Fibroblast of villous mesenchyme (primary cell): ENCODE results near the gene ZCCHC12. TPM values are rescaled to one million over a fixed set of nuclear protein-coding genes. Genes with fewer than 3 reads are reported as not detected.
A peak's percentile ranks its signal among the peaks of the same experiment; 100 is the strongest.
"Not testable (repeated sequence)": the region's sequence is repeated elsewhere in the genome, so short reads cannot be mapped to it uniquely, and the experiment has no call there.

Experiments
- DNase-seq: peaks from one replicate; pipeline ENCODE4 v3.0.0-alpha.2; 2010; ENCODE audit warnings: low read depth
- H3K4me3 ChIP-seq: 2 replicates; pipeline ENCODE4 v1.5.1; 2011; ENCODE audit warnings: low read depth, mild to moderate bottlenecking, low read length
- CTCF ChIP-seq: IDR thresholded peaks from 2 replicates; pipeline ENCODE4 v1.5.1; 2012; ENCODE audit warnings: low read depth, mild to moderate bottlenecking, low read length; ENCODE audit not compliant: insufficient read depth
- total RNA-seq: library from RNA; depleted of rRNA; stranded (reverse); fragments of >200 nt; gene quantifications from 2 replicates; pipeline ENCODE4 v1.2.3, GENCODE V29; 2012

The ZCCHC12 gene
- total RNA-seq, 1 donor, result under 0.01 TPM

- peak; percentile 64 for TF ChIP-seq CTCF
- H3K4me3 ChIP-seq, result no peak overlapping the region
- peak; percentile 48 for DNase-seq
Observed at GRCh38 chrX:118807151-118808017, 16.2 kb upstream of the ZCCHC12 start.

- not testable (repeated sequence) for H3K4me3 ChIP-seq, DNase-seq
Observed at GRCh38 chrX:118817257-118817656, 6.4 kb upstream of the ZCCHC12 start.

- no peak overlapping the region for H3K4me3 ChIP-seq
- DNase-seq, result no peak
- TF ChIP-seq CTCF, result no peak
Observed at GRCh38 chrX:118824173-118824730, 628 bp downstream of the ZCCHC12 start.

GRCh38 chrX:118825227-118825626 lies 1.6 kb downstream of the ZCCHC12 start:
- no peak for DNase-seq
- TF ChIP-seq CTCF, result no peak

DNA sequence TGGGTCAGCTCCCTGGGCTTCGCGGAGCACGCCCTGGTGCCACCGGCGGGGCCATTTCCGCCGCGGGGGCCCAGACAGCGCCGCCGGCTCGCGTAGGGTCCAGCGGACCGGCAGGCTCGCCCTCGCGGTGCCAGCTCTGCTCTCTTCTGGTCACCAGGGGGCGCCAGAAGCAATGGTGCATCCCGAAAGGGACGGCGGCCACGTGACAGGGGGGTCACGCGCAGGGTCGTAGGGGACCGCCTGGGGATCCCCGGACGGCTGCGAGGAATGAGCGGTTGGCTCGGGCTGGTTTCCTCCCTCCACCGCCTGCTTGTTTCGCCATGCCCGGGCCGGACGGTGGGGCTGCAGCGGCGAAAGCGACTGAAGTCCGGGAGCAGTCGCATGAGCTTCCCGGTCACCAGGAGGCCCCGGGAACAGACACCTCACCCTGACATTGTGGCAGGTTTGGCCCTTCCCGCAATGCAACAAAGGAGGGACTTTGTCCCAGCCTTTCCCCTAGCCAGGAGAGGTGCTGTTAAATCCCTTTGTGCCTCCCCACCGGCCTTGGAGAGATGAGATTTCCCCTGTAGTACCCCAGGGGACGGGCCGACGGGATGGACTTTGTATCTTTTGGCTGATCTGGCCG lies 15.8 kb downstream of the ZCCHC12 start:
- H3K4me3 ChIP-seq, result peak overlapping the region; percentile 53
- TF ChIP-seq CTCF, result peak; percentile 53
- peak; percentile 32 for DNase-seq

More at GRCh38 chrX:118825227-118825626, 1.6 kb downstream of the ZCCHC12 start:
- H3K4me3 ChIP-seq, result no peak overlapping the region

- TF ChIP-seq CTCF, result peak; percentile 65
- no peak overlapping the region for H3K4me3 ChIP-seq
- peak; percentile 51 for DNase-seq
Observed at GRCh38 chrX:118847676-118848075, 24.1 kb downstream of the ZCCHC12 start.

DNA sequence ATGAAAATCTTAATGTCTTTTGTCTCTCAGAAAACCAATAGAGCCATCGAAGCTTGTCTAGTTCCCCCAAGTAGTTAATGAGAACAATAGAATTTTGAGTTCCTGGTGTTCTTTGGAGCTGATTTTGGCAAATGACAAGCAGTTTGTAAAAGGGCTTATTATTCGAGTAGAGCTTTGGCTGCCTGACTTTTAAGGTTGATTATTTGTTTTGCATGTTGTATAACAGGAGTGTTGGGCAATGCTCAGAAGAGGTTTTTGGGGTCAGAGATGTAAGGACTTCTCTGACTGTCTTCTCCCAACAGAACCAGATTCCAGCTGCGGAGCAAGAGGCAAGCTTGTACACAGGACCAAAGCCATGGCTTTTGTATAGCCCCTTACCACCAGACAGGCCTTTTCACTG lies 30.0 kb downstream of the ZCCHC12 start:
- no peak for DNase-seq
- no peak for TF ChIP-seq CTCF
- H3K4me3 ChIP-seq, result no peak overlapping the region
